GM21717 (cell line): ENCODE data around the gene CPVL.

Source experiments
- ATAC-seq: cut with Tn5 transposase; IDR thresholded peaks from one replicate; pipeline ENCODE4 v1.9.1; 2021; ENCODE audit warnings: mild to moderate bottlenecking, moderate library complexity; ENCODE audit not compliant: unreplicated experiment

Gene CPVL

GRCh38 chr7:28954471-28954870 is 191.9 kb downstream of the CPVL start:
- no peak for ATAC-seq

- ATAC-seq = no peak
Observed at GRCh38 chr7:28953633-28954032, 192.7 kb downstream of the CPVL start.
